Esophagus squamous epithelium (tissue), 5 donors: ENCODE results near the gene FGF14. TPM values are rescaled to one million over a fixed set of nuclear protein-coding genes. Genes with fewer than 3 reads are reported as not detected.

Experiments used
- DNase-seq: peaks from one replicate; lab custom pipeline; 2025; lab: John Stamatoyannopoulos, UW
- H3K27ac ChIP-seq, 4 donors: fragments of 200-600 bp; sonication (generic); one replicate each; pipeline ENCODE4 v1.5.1; 2016 to 2019; ENCODE audit warnings: mild to moderate bottlenecking in 1 of 4
- H3K27me3 ChIP-seq, 4 donors: fragments of 200-600 bp; sonication (generic); 1 replicate in 3 of 4; 2 replicates in 1 of 4; pipeline versions ENCODE4 v1.5.1 to v1.6.0; 2017 to 2021; ENCODE audit warnings: antibody characterized with exemption in 1 of 4
- H3K36me3 ChIP-seq, 3 donors: fragments of 200-600 bp; sonication (generic); one replicate each; pipeline ENCODE4 v1.5.1; 2016 to 2019
- H3K4me1 ChIP-seq, 3 donors: fragments of 200-600 bp; sonication (generic); one replicate each; pipeline ENCODE4 v1.5.1; 2017 to 2019
- H3K4me3 ChIP-seq, 4 donors: fragments of 200-600 bp; sonication (generic); 1 replicate in 3 of 4; 2 replicates in 1 of 4; pipeline ENCODE4 v1.5.1; 2016 to 2019; ENCODE audit warnings: mild to moderate bottlenecking in 2 of 4, moderate library complexity in 1 of 4
- H3K9me3 ChIP-seq, 3 donors: fragments of 200-600 bp; sonication (generic); one replicate each; pipeline ENCODE4 v1.5.1; 2016 to 2019
- POLR2A ChIP-seq, 4 donors: fragments of 450-650 bp; IDR thresholded peaks; one replicate each; pipeline ENCODE4 v1.6.1; 2017; ENCODE audit warnings: antibody characterized with exemption in 4 of 4, mild to moderate bottlenecking in 4 of 4, moderate library complexity in 3 of 4
- WGBS, 2 donors: methylation state at CpG; one replicate each; pipeline ENCODE4 v1.1.5; 2018; 5-methylcytosine and 5-hydroxymethylcytosine counted together
- intact Hi-C: fragments of 100-400 bp; cut with DNase I; formaldehyde crosslinking; loops from one replicate; pipeline ENCODE4 v1.15.0; 2022
- total RNA-seq, 4 donors: library from RNA; depleted of rRNA; stranded (reverse); fragments of >200 nt; gene quantifications; one replicate each; pipeline ENCODE4 v1.1.0, GENCODE V29; 2016
- TF ChIP-seq, protein P1 (sequence below), 6 experiments: fragments of 450-650 bp in 4 of 6; fragments of 200-600 bp in 2 of 6; sonication (generic) in 2 of 6; IDR thresholded peaks; one replicate each; pipeline ENCODE4 v1.5.1; 2016 to 2019; ENCODE audit warnings: antibody characterized with exemption in 6 of 6, mild to moderate bottlenecking in 4 of 6, moderate library complexity in 4 of 6
- donor health status: DM: yes; HTN: yes; CAD: no.

FGF14 gene
- total RNA-seq, 4 donors from 2014 or later: 0.11 to 4.2 (median 1.0) TPM

DNA sequence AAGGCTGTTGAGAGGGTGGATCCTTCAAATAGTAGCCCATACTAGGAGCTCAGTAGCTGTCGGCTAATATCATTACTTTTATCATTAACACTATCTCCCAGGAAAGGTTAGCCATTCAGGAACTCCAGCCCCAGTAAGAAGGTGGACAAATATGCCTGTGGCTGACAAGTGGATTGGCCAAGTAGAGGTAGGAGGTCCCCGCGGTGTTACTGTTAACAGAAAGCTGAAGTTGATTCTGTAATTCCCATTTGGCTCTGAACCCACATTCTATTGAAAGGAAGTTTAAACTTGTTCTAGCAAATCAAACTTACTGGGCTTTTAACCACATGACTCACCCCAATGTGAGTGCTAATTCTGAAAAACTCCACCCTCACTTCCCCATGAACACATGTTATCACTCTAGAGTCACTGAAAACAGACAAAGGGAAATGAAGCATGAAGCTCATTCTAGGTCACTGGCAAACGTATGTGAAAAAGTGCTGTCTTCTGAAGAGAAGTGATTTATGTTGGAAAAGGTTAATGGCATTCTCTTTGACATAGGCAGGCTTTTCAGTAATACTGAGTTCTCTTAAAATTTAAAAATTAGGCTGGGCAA lies 273.5 kb downstream of the FGF14 start:
- WGBS, 2 donors: 32 to 36% methylated on average over 4 of the region's 4 CpGs
- DNase-seq: no peak
- H3K27ac ChIP-seq: peak overlapping the region; percentile 70 to 78 (median 74)
- H3K9me3 ChIP-seq: no peaks in the 10 kb centered on the region
- H3K4me3 ChIP-seq: peak overlapping the region in 1 of 4 donors; percentile 5
- H3K36me3 ChIP-seq: no peaks in the 10 kb centered on the region
- intact Hi-C loops: no loop called here
- H3K4me1 ChIP-seq: peaks cover 0 to 30% (median 10%) of the 10 kb centered on the region in 3 donors
- H3K27me3 ChIP-seq: no peaks in the 10 kb centered on the region
- TF ChIP-seq POLR2A (IDR thresholded peaks at IDR 0.05): no peak
- TF ChIP-seq, protein P1, sequence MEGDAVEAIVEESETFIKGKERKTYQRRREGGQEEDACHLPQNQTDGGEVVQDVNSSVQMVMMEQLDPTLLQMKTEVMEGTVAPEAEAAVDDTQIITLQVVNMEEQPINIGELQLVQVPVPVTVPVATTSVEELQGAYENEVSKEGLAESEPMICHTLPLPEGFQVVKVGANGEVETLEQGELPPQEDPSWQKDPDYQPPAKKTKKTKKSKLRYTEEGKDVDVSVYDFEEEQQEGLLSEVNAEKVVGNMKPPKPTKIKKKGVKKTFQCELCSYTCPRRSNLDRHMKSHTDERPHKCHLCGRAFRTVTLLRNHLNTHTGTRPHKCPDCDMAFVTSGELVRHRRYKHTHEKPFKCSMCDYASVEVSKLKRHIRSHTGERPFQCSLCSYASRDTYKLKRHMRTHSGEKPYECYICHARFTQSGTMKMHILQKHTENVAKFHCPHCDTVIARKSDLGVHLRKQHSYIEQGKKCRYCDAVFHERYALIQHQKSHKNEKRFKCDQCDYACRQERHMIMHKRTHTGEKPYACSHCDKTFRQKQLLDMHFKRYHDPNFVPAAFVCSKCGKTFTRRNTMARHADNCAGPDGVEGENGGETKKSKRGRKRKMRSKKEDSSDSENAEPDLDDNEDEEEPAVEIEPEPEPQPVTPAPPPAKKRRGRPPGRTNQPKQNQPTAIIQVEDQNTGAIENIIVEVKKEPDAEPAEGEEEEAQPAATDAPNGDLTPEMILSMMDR (IDR thresholded peaks at IDR 0.05): no peak

DNA sequence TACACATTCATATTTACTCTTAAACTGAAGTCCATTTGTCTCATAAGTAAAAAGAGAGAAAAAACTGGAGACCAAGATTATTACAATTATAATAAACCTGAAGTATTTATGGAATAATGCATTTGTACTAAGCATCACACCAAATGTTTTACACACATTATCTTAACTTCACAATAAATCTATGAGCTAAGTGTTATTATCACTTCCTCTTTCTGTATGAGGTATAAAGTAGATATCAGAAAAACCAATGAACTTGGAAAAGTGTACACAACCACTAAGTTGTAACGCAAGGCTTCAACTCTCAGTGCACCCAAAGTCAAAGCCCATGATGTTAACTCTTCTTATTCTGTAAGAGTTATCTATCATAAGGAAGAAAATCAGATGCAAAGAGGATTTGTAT lies 274.7 kb downstream of the FGF14 start:
- Histone ChIP-seq H3K27me3 (no peaks in the 10 kb centered on the region), H3K27ac (peak overlapping the region in 1 of 4 donors; percentile 78), H3K36me3 (no peaks in the 10 kb centered on the region), H3K4me3 (no peak overlapping the region), H3K9me3 (no peaks in the 10 kb centered on the region), H3K4me1 (peaks cover 0 to 38% (median 10%) of the 10 kb centered on the region in 3 donors)
- 64 to 78% methylated on average over 1 of the region's 1 CpG for WGBS, 2 donors
- intact Hi-C loops: no loop called here
- no peak for DNase-seq
- no peak for TF ChIP-seq POLR2A (IDR thresholded peaks at IDR 0.05)
- TF ChIP-seq, protein P1 (IDR thresholded peaks at IDR 0.05): no peak

DNA sequence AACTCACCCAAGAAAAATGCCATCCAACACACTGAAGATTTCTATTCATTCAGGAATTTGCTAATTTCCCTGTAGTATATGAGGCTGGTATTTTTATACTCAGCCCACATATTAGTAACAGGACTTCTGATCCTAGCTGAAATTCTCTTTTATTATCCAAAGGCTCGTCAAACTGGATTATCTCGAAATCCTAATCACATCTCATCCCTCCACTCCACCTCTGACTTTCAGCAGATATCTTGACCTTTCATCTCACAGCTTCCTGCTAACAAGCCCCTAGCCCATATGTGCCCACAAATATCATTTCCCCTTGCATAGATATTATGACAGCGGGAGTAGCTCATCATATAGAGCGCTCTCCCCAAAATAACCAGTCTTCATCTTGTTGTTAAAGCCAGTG lies 279.7 kb downstream of the FGF14 start:
- Histone ChIP-seq H3K4me3 (no peak overlapping the region), H3K27me3 (no peaks in the 10 kb centered on the region), H3K9me3 (no peaks in the 10 kb centered on the region), H3K36me3 (no peaks in the 10 kb centered on the region), H3K4me1 (peaks cover 0 to 33% (median 0%) of the 10 kb centered on the region in 3 donors), H3K27ac (no peak overlapping the region)
- TF ChIP-seq, protein P1 (IDR thresholded peaks at IDR 0.05): no peak
- no peak for TF ChIP-seq POLR2A (IDR thresholded peaks at IDR 0.05)
- intact Hi-C loops: no loop called here
- no peak for DNase-seq
- 68 to 87% methylated on average over 4 of the region's 4 CpGs for WGBS, 2 donors

DNA sequence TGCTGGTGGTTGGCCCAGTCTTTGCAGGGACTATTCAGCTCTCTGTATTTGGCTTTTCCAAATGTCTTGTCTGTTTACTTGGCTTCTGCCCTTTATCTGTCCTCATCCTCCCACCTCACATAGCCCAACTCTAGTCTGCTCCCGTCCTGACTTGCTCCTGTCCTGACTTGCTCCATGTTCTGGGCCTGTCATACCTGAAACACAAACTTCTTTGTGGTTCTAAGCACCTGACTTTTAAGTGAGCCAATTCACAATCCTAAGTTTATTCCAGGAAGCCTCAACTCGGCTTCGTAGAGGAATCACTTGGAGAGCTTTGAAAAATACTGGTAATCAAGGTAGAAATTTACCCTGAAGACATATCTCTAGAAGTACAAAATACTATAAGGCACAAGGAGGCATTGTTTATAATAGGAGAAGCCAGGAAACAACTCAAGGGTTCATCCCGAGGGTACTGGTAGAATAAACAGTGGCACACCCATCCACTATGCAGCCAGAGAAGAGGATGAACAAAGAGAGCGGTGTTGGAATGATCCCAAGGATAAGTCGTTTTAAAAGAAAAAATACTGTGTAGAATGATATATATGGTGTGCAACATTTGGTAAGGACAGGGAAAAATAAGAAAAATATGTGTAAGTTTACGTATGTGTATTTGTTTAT lies 284.5 kb downstream of the FGF14 start:
- intact Hi-C loops: no loop called here
- 22 to 30% methylated on average over 7 of the region's 7 CpGs for WGBS, 2 donors
- no peak for DNase-seq
- Histone ChIP-seq H3K36me3 (no peaks in the 10 kb centered on the region), H3K27me3 (no peaks in the 10 kb centered on the region), H3K27ac (peak overlapping the region; percentile 52 to 87 (median 75)), H3K9me3 (no peaks in the 10 kb centered on the region), H3K4me3 (peak overlapping the region in 3 of 4 donors; percentile 19 to 32 (median 20)), H3K4me1 (peaks cover 0 to 44% (median 0%) of the 10 kb centered on the region in 3 donors)
- TF ChIP-seq, protein P1 (IDR thresholded peaks at IDR 0.05): no peak
- TF ChIP-seq POLR2A (IDR thresholded peaks at IDR 0.05): peak in 1 of 4 donors; percentile 18

DNA sequence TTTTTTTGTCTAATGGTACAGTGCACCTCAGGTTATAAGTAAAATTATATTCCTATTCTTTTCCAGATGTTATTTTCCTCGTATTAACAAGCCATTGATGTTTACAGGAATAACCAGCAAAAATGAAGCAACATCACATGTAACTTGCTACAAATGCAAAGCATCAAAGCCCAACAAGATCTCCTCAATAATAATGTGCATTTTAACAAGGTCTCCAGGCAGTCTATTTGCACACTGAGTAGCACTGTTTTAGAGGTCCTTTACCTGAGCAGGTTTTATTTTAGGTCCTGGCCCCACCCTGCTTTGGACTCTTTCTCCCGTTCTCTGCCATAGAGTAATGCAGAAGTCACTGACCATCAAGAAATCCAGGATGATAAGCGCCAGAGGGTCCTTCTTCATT lies 298.4 kb downstream of the FGF14 start:
- no peak overlapping the region for H3K4me3 ChIP-seq
- no peaks in the 10 kb centered on the region for H3K36me3 ChIP-seq
- H3K4me1 ChIP-seq: no peaks in the 10 kb centered on the region
- H3K27ac ChIP-seq: no peak overlapping the region
- DNase-seq: no peak
- TF ChIP-seq, protein P1 (IDR thresholded peaks at IDR 0.05): no peak
- no peak for TF ChIP-seq POLR2A (IDR thresholded peaks at IDR 0.05)
- intact Hi-C loops: no loop called here
- no peaks in the 10 kb centered on the region for H3K9me3 ChIP-seq
- H3K27me3 ChIP-seq: no peaks in the 10 kb centered on the region
- WGBS, 2 donors: 65 to 66% methylated on average over 3 of the region's 3 CpGs
